Panc1 (cell line): ENCODE data around the gene DDX55. TPM values are rescaled to one million over a fixed set of nuclear protein-coding genes. Genes with fewer than 3 reads are reported as not detected.

Experiments used
- ATAC-seq: fragments of 200-7000 bp; cut with Tn5 transposase; 2 replicates; pipeline ENCODE4 v1.9.1; 2020; ENCODE audit warnings: mild to moderate bottlenecking, moderate library complexity
- BruUV-seq: library from RNA; stranded (reverse); fragments of 400-500 nt; replicated peaks from 2 replicates; lab custom pipeline; 2021; lab: Mats Ljungman, UMichigan
- CTCF ChIA-PET: fragments of 300-600 bp; sonication (Branson Sonifier 250); formaldehyde crosslinking; loops from one replicate; lab custom pipeline; 2022; ENCODE audit warnings: antibody characterized with exemption; lab: Charles Lee
- POLR2A ChIA-PET: fragments of 300-600 bp; sonication (Branson Sonifier 250); formaldehyde crosslinking; loops from one replicate; lab custom pipeline; 2022; ENCODE audit warnings: antibody characterized with exemption; lab: Charles Lee
- DNase-seq: peaks from one replicate; pipeline ENCODE4 v3.0.0-alpha.2; 2010; ENCODE audit warnings: low read depth, low spot score
- H3K27ac ChIP-seq: 2 replicates; pipeline ENCODE4 v1.5.1; 2011; ENCODE audit warnings: mild to moderate bottlenecking, low read length, inconsistent platforms
- H3K27me3 ChIP-seq: fragments of 200-500 bp; sonication (Bioruptor generic); 2 replicates; pipeline ENCODE4 v1.6.0; 2014; ENCODE audit warnings: low read length, inconsistent platforms; ENCODE audit not compliant: control insufficient read depth, insufficient read depth
- H3K36me3 ChIP-seq: fragments of 200-500 bp; sonication (Bioruptor generic); 2 replicates; pipeline ENCODE4 v1.5.1; 2014; ENCODE audit warnings: inconsistent platforms, mild to moderate bottlenecking, low read length, moderate library complexity; ENCODE audit not compliant: control insufficient read depth, insufficient read depth
- H3K4me1 ChIP-seq: 2 replicates; pipeline ENCODE4 v1.5.1; 2011; ENCODE audit warnings: inconsistent platforms, mild to moderate bottlenecking, low read length, moderate library complexity; ENCODE audit not compliant: control insufficient read depth, insufficient read depth
- H3K4me3 ChIP-seq, 2 experiments: 2 replicates each; pipeline ENCODE4 v1.5.1; 2011 to 2012; ENCODE audit warnings: low read depth in 2 of 2, low read length in 2 of 2, mild to moderate bottlenecking in 2 of 2, inconsistent platforms in 1 of 2, moderate library complexity in 1 of 2
- H3K9me3 ChIP-seq: fragments of 200-500 bp; sonication (Bioruptor generic); 2 replicates; pipeline ENCODE4 v1.5.1; 2014; ENCODE audit warnings: low read depth, mild to moderate bottlenecking, inconsistent platforms, low read length, moderate library complexity; ENCODE audit not compliant: control insufficient read depth, insufficient read depth
- POLR2AphosphoS5 ChIP-seq: IDR thresholded peaks from 2 replicates; pipeline ENCODE4 v1.6.1; 2012; ENCODE audit warnings: mild to moderate bottlenecking, low read depth, low read length, moderate library complexity
- SIN3A ChIP-seq: IDR thresholded peaks from 2 replicates; pipeline ENCODE4 v1.6.1; 2012; ENCODE audit warnings: low read depth, mild to moderate bottlenecking, low read length, moderate library complexity, borderline replicate concordance; ENCODE audit not compliant: insufficient read depth
- TCF7L2 ChIP-seq: IDR thresholded peaks from 2 replicates; pipeline ENCODE4 v1.6.1; 2011; ENCODE audit warnings: mild to moderate bottlenecking, low read depth, low read length, inconsistent platforms
- in situ Hi-C: cut with HindIII; loops from 2 replicates; pipeline ENCODE4 v1.10.0; 2016; ENCODE audit warnings: low sequenced_read_pairs, low pct_unique_long_range_greater_than_20kb
- intact Hi-C: fragments of 100-400 bp; cut with micrococcal nuclease; formaldehyde crosslinking; loops from one replicate; pipeline ENCODE4 v1.10.0; 2022; ENCODE audit not compliant: unreplicated experiment
- total RNA-seq: library from RNA; stranded (reverse); gene quantifications from one replicate; pipeline ENCODE4 v1.2.1, GENCODE V29; 2021; ENCODE audit not compliant: unreplicated experiment
- TF ChIP-seq, protein P1 (sequence below), 2 experiments: IDR thresholded peaks; 2 replicates each; pipeline ENCODE4 v1.6.1; 2011 to 2012; ENCODE audit warnings: low read depth in 2 of 2, control low read depth in 1 of 2, low read length in 1 of 2, mild to moderate bottlenecking in 1 of 2, moderate library complexity in 1 of 2; ENCODE audit not compliant: insufficient read depth in 1 of 2
- TF ChIP-seq, protein P2 (sequence below): fragments of 450-650 bp; IDR thresholded peaks from 2 replicates; pipeline ENCODE4 v1.5.1; 2017; ENCODE audit warnings: mild to moderate bottlenecking

Gene DDX55
- total RNA-seq, 1 experiment from 2014 or later: 46.3 TPM

DNA sequence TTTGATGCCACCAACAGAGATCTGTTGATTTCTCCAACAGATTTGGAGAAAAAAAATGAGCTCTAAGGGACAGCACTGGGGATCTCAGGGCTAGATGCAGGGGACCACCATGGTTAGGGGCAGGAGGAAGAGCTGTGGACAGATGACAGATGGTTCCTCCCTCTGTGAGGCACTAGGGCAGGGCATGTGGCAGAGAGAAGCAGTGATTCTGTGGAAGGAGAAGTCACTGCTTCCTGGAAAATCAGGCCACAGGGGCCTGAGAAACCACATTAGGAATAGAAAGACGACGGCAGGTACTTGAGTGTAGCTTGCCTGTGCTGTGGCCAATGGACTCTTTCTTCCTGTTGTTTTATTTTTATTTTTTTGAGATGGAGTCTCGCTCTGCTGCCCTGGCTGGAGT lies 42.4 kb upstream of the DDX55 start:
- DNase-seq (no peak), ATAC-seq (no peak)
- ChIA-PET POLR2A (interaction anchor here (0.7 kb wide), 2 partner anchors 116 to 731 kb away, joined by 7 to 11 read pairs; no protein-coding TSS in a partner anchor), CTCF (interaction anchor here (0.6 kb wide), 1 partner anchor 12 kb away, joined by 3 read pairs; no protein-coding TSS in a partner anchor)
- Histone ChIP-seq H3K4me3 (no peak overlapping the region), H3K9me3 (no peaks in the 10 kb centered on the region), H3K36me3 (no peaks in the 10 kb centered on the region), H3K27me3 (no peaks in the 10 kb centered on the region), H3K27ac (no peak overlapping the region), H3K4me1 (no peaks in the 10 kb centered on the region)
- intact Hi-C loops (no loop called here), in situ Hi-C loops (no loop called here)
- no peak for TF ChIP-seq TCF7L2
- TF ChIP-seq POLR2AphosphoS5: no peak
- TF ChIP-seq, protein P1, sequence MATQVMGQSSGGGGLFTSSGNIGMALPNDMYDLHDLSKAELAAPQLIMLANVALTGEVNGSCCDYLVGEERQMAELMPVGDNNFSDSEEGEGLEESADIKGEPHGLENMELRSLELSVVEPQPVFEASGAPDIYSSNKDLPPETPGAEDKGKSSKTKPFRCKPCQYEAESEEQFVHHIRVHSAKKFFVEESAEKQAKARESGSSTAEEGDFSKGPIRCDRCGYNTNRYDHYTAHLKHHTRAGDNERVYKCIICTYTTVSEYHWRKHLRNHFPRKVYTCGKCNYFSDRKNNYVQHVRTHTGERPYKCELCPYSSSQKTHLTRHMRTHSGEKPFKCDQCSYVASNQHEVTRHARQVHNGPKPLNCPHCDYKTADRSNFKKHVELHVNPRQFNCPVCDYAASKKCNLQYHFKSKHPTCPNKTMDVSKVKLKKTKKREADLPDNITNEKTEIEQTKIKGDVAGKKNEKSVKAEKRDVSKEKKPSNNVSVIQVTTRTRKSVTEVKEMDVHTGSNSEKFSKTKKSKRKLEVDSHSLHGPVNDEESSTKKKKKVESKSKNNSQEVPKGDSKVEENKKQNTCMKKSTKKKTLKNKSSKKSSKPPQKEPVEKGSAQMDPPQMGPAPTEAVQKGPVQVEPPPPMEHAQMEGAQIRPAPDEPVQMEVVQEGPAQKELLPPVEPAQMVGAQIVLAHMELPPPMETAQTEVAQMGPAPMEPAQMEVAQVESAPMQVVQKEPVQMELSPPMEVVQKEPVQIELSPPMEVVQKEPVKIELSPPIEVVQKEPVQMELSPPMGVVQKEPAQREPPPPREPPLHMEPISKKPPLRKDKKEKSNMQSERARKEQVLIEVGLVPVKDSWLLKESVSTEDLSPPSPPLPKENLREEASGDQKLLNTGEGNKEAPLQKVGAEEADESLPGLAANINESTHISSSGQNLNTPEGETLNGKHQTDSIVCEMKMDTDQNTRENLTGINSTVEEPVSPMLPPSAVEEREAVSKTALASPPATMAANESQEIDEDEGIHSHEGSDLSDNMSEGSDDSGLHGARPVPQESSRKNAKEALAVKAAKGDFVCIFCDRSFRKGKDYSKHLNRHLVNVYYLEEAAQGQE (IDR thresholded peaks at IDR 0.05; ENCODE audit: insufficient read depth in 1 of 2, low read depth in 2 of 2, low read length in 1 of 2): no peak
- TF ChIP-seq SIN3A: no peak
- TF ChIP-seq, protein P2, sequence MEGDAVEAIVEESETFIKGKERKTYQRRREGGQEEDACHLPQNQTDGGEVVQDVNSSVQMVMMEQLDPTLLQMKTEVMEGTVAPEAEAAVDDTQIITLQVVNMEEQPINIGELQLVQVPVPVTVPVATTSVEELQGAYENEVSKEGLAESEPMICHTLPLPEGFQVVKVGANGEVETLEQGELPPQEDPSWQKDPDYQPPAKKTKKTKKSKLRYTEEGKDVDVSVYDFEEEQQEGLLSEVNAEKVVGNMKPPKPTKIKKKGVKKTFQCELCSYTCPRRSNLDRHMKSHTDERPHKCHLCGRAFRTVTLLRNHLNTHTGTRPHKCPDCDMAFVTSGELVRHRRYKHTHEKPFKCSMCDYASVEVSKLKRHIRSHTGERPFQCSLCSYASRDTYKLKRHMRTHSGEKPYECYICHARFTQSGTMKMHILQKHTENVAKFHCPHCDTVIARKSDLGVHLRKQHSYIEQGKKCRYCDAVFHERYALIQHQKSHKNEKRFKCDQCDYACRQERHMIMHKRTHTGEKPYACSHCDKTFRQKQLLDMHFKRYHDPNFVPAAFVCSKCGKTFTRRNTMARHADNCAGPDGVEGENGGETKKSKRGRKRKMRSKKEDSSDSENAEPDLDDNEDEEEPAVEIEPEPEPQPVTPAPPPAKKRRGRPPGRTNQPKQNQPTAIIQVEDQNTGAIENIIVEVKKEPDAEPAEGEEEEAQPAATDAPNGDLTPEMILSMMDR: no peak
- BruUV-seq: no TSS peak

DNA sequence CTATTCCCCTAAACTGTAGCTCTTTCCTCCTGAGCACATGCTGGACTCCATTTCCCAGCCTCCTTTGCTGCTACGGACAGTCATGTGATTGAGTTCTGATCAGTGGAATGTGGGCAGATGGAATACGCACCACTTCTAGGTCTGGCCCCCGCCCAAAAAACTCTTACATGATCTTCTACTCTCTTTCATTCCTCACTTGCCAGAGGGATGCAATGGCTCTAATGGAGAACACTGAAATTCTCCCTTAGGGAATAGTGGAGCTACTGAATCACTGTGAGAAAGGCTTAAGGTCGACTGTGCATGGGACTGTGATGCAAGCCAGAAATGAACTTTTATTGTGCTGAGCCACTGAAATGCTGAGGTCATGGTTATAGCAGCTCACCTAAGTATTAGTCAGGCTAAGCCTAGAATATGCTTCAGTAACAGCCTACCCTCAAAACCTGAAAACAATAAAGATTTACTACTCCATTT lies 30.5 kb upstream of the DDX55 start:
- H3K4me3 ChIP-seq: peak overlapping the region in 1 of 2 experiments; percentile 19; a peak in 2 of 4 replicates
- no peak for DNase-seq
- no peaks in the 10 kb centered on the region for H3K9me3 ChIP-seq
- H3K27ac ChIP-seq: no peak overlapping the region
- ChIA-PET POLR2A (interaction anchor here (0.7 kb wide), 1 partner anchor 26 kb away, joined by 5 read pairs; no protein-coding TSS in a partner anchor), CTCF (interaction anchor here (0.5 to 0.6 kb wide), 2 partner anchors 11 to 13 kb away, joined by 3 to 4 read pairs; partner anchors contain the start of gene TMED2)
- no TSS peak for BruUV-seq
- TF ChIP-seq TCF7L2 (no peak), SIN3A (no peak), POLR2AphosphoS5 (no peak)
- TF ChIP-seq, protein P2: no peak
- TF ChIP-seq, protein P1 (IDR thresholded peaks at IDR 0.05; ENCODE audit: insufficient read depth in 1 of 2, low read depth in 2 of 2, low read length in 1 of 2): no peak
- no peaks in the 10 kb centered on the region for H3K27me3 ChIP-seq
- no peaks in the 10 kb centered on the region for H3K4me1 ChIP-seq
- no peaks in the 10 kb centered on the region for H3K36me3 ChIP-seq
- peak; percentile 82 for ATAC-seq
- in situ Hi-C loops: no loop called here
- intact Hi-C loops: no loop called here
